Hepatocyte (in vitro differentiated cells): Measurements from ENCODE around the gene TRMT11. TPM values are rescaled to one million over a fixed set of nuclear protein-coding genes. Genes with fewer than 3 reads are reported as not detected.

Source experiments
- DNase-seq: peaks from one replicate; pipeline ENCODE4 v3.0.0-alpha.2; 2016; ENCODE audit warnings: low spot score
- H2AFZ ChIP-seq: fragments of 200-600 bp; sonication (generic); 2 replicates; pipeline ENCODE4 v1.6.0; 2016; ENCODE audit warnings: antibody characterized with exemption, mild to moderate bottlenecking
- H3K27ac ChIP-seq: fragments of 200-600 bp; sonication (generic); 2 replicates; pipeline ENCODE4 v1.5.1; 2016; ENCODE audit warnings: mild to moderate bottlenecking
- H3K27me3 ChIP-seq: fragments of 200-600 bp; sonication (generic); 2 replicates; pipeline ENCODE4 v1.6.1; 2016
- H3K36me3 ChIP-seq: fragments of 200-600 bp; sonication (generic); replicated peaks from 2 replicates; pipeline ENCODE4 v1.5.1; 2016; ENCODE audit warnings: low read depth; ENCODE audit not compliant: insufficient read depth
- H3K4me1 ChIP-seq: fragments of 200-600 bp; sonication (generic); 2 replicates; pipeline ENCODE4 v1.5.1; 2016; ENCODE audit warnings: mild to moderate bottlenecking, moderate library complexity; ENCODE audit not compliant: insufficient read depth
- H3K4me2 ChIP-seq: fragments of 200-600 bp; sonication (generic); 2 replicates; pipeline ENCODE4 v1.6.0; 2016
- H3K4me3 ChIP-seq: fragments of 200-600 bp; sonication (generic); 2 replicates; pipeline ENCODE4 v1.5.1; 2016; ENCODE audit warnings: mild to moderate bottlenecking
- H3K79me2 ChIP-seq: fragments of 200-600 bp; sonication (generic); 2 replicates; pipeline ENCODE4 v1.6.0; 2017; ENCODE audit warnings: mild to moderate bottlenecking
- H3K9me2 ChIP-seq: fragments of 200-600 bp; sonication (generic); replicated peaks from 2 replicates; pipeline ENCODE4 v1.6.0; 2017; ENCODE audit warnings: mild to moderate bottlenecking; ENCODE audit not compliant: insufficient read depth
- H3K9me3 ChIP-seq: fragments of 200-600 bp; sonication (generic); 2 replicates; pipeline ENCODE4 v1.5.1; 2016; ENCODE audit warnings: low read depth, mild to moderate bottlenecking
- H4K20me1 ChIP-seq: fragments of 200-600 bp; sonication (generic); 2 replicates; pipeline ENCODE4 v1.6.0; 2016; ENCODE audit warnings: mild to moderate bottlenecking; ENCODE audit not compliant: insufficient read depth, poor library complexity, severe bottlenecking
- EZH2 ChIP-seq: fragments of 200-600 bp; sonication (generic); IDR thresholded peaks from 2 replicates; pipeline ENCODE4 v1.6.1; 2016; ENCODE audit warnings: antibody characterized with exemption, mild to moderate bottlenecking, borderline replicate concordance
- EZH2phosphoT487 ChIP-seq: fragments of 200-600 bp; sonication (generic); IDR thresholded peaks from one replicate; pipeline ENCODE4 v1.6.1; 2018; ENCODE audit warnings: antibody characterized with exemption, mild to moderate bottlenecking, low read depth, moderate library complexity; ENCODE audit not compliant: unreplicated experiment, severe bottlenecking
- WGBS: methylation state at CpG from one replicate; pipeline ENCODE4 v1.1.6; 2016; ENCODE audit warnings: low lambda C conversion rate; ENCODE audit errors: missing lambda C conversion rate; 5-methylcytosine and 5-hydroxymethylcytosine counted together
- polyA plus RNA-seq: library from polyadenylated mRNA; unstranded; fragments of >200 nt; fragmentation: Nextera tagmentation; extraction: Ambion mirVana; gene quantifications from 2 replicates; pipeline ENCODE4 v1.2.1, GENCODE V29; 2016
- total RNA-seq: library from RNA; depleted of rRNA; stranded (reverse); fragments of >200 nt; gene quantifications from 2 replicates; pipeline ENCODE4 v1.2.3, GENCODE V29; 2014
- TF ChIP-seq, protein P1 (sequence below): fragments of 200-600 bp; sonication (generic); IDR thresholded peaks from 2 replicates; pipeline ENCODE4 v1.5.1; 2016; ENCODE audit warnings: antibody characterized with exemption, mild to moderate bottlenecking; ENCODE audit not compliant: poor library complexity

The TRMT11 gene
- total and polyA plus RNA-seq, 2 experiments from 2014 or later: 18.6 to 27.6 TPM

DNA sequence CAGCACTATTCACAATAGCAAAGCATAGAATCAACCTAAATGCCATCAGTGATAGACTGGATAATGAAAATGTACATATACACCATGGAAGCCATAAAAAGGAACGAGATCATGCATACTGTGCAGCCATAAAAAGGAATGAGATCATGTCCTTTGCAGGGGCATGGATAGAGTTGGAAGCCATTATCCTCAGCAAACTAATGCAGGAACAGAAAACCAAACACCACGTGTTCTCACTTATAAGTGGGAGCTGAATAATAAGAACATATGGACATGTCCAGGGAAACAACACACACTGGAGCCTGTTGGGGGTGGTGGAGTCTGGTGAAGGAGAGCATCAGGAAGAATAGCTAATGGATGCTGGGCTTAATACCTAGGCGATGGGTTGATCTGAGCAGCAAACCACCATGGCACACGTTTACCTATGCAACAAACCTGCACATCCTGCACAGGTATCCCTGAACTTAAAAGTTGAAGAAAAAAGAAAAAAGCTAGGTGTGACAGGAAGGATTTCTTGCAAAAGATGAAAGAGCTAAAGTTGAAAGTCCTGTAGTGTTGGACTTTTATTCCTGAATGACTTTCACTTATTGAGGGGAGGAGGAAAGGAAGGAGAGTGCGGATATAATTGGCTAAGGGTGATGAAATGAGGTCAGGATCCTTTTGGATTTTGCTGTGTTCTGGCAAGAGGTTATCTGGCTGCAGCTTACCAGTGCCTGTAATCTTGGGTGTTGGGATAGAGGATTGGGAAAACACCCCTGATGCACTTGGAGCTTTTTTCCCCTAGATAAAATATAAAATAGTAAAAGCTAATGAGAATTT lies 8.5 kb downstream of the TRMT11 start:
- Histone ChIP-seq H3K27me3 (no peaks in the 10 kb centered on the region), H2AFZ (no peak overlapping the region), H3K79me2 (peaks cover 59% of the 10 kb centered on the region), H3K9me2 (no peaks in the 10 kb centered on the region), H3K4me3 (no peak overlapping the region), H4K20me1 (peaks cover 14% of the 10 kb centered on the region), H3K4me2 (no peak overlapping the region), H3K4me1 (no peaks in the 10 kb centered on the region), H3K27ac (no peak overlapping the region), H3K36me3 (no peaks in the 10 kb centered on the region), H3K9me3 (no peaks in the 10 kb centered on the region)
- no peak for DNase-seq
- 73% methylated on average over 5 of the region's 5 CpGs for WGBS
- TF ChIP-seq EZH2phosphoT487 (no peak), EZH2 (no peak)
- TF ChIP-seq, protein P1, sequence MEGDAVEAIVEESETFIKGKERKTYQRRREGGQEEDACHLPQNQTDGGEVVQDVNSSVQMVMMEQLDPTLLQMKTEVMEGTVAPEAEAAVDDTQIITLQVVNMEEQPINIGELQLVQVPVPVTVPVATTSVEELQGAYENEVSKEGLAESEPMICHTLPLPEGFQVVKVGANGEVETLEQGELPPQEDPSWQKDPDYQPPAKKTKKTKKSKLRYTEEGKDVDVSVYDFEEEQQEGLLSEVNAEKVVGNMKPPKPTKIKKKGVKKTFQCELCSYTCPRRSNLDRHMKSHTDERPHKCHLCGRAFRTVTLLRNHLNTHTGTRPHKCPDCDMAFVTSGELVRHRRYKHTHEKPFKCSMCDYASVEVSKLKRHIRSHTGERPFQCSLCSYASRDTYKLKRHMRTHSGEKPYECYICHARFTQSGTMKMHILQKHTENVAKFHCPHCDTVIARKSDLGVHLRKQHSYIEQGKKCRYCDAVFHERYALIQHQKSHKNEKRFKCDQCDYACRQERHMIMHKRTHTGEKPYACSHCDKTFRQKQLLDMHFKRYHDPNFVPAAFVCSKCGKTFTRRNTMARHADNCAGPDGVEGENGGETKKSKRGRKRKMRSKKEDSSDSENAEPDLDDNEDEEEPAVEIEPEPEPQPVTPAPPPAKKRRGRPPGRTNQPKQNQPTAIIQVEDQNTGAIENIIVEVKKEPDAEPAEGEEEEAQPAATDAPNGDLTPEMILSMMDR: no peak

DNA sequence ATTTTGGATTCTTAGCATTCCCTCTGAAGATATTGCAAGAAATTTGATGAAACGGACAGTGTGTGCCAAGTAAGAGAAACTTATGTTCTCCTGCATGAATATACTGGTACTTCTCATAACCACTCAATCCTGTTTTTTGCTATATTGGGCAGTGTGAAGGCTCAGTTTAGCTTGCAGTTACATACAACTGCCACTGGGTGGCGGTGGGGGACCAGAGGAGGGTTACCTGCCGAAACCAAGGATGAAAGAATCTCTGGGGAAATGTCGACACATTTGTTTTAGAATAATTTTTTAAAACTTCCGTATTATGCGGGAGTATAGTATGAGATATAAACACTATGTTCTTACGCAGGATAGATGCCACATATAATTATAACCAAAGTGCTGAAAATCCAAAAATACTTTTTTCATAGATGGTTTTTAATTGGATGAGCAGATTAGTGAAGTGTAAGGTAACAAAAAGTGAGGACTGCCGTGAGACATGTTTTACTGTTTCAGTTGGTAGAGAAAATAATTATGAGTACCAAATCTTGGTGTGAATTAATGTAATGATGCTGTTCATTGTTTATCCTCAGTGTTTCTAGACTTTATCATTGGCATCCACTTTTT lies 9.7 kb downstream of the TRMT11 start:
- H3K4me2 ChIP-seq: peak overlapping the region; percentile 40
- no peaks in the 10 kb centered on the region for H3K36me3 ChIP-seq
- H3K79me2 ChIP-seq: peaks cover 47% of the 10 kb centered on the region
- H3K4me1 ChIP-seq: no peaks in the 10 kb centered on the region
- no peak overlapping the region for H3K4me3 ChIP-seq
- WGBS: 22% methylated on average over 8 of the region's 8 CpGs
- H4K20me1 ChIP-seq: peaks cover 14% of the 10 kb centered on the region
- no peaks in the 10 kb centered on the region for H3K27me3 ChIP-seq
- H3K9me3 ChIP-seq: no peaks in the 10 kb centered on the region
- TF ChIP-seq, protein P1: peak; percentile 94
- TF ChIP-seq EZH2: no peak
- no peak overlapping the region for H2AFZ ChIP-seq
- DNase-seq: peak; percentile 81
- H3K27ac ChIP-seq: no peak overlapping the region
- H3K9me2 ChIP-seq: no peaks in the 10 kb centered on the region

DNA sequence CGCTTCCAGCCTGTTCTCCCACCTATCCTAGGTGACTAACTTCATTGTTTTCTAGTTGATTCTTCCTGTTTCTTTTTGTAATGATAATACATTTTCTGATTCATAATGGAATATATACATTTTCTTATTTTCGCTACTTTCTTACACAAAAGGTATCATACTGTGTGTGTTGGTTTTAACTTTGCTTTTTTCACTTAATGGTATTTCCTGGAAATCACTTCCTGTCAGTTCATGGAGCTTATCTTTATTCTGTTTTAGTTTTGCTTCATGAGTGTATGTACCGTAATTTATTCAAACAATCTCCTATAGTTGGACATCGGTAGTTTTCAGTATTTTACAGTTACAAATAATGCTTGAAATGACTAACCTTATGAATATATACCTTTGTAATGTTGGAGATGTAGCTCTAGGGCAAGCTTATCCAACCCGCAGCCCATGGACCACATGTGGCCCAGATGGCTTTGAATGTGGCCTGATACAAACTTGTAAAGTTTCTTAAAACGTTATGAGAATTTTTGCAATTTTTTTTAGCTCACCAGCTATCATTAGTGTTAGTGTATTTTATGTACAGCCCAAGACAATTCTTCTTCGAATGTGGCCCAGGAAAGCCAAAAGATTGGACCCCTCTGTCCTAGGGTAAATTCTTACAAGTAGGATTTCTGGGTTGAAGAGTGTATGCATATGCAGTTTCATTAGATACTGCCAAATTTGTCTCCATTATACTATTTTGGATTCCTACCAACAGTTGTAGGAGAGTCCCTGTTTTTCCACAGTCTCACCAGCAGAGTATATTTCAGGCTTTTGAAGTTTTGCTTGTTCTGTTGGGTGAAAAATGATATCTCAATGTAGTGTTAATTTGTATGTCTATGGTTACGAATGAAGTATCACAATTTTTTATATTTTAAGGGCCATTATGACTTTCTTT lies 16.7 kb downstream of the TRMT11 start:
- DNase-seq: no peak
- H4K20me1 ChIP-seq: no peaks in the 10 kb centered on the region
- no peak overlapping the region for H3K4me2 ChIP-seq
- H3K9me3 ChIP-seq: no peaks in the 10 kb centered on the region
- H3K27me3 ChIP-seq: no peaks in the 10 kb centered on the region
- H3K79me2 ChIP-seq: peaks cover 6% of the 10 kb centered on the region
- H3K36me3 ChIP-seq: no peaks in the 10 kb centered on the region
- H3K4me3 ChIP-seq: no peak overlapping the region
- TF ChIP-seq EZH2phosphoT487 (no peak), EZH2 (no peak)
- TF ChIP-seq, protein P1: no peak
- H2AFZ ChIP-seq: no peak overlapping the region
- H3K4me1 ChIP-seq: no peaks in the 10 kb centered on the region
- H3K9me2 ChIP-seq: no peaks in the 10 kb centered on the region
- 94% methylated on average over 8 of the region's 8 CpGs for WGBS
- H3K27ac ChIP-seq: no peak overlapping the region
